H9 (cell line): ENCODE measurements around the gene CHRND. TPM values are rescaled to one million over a fixed set of nuclear protein-coding genes. Genes with fewer than 3 reads are reported as not detected.

Experiments
- DNase-seq: peaks from one replicate; pipeline ENCODE4 v3.0.0-alpha.2; 2017
- H2AFZ ChIP-seq: one replicate; pipeline ENCODE4 v1.6.1; 2013; ENCODE audit warnings: mild to moderate bottlenecking, low read length, control low read depth, moderate library complexity
- H2AK5ac ChIP-seq: 2 replicates; pipeline ENCODE4 v1.6.1; 2013; ENCODE audit warnings: low read length, control low read depth, mixed read lengths; ENCODE audit not compliant: insufficient read length
- H2BK120ac ChIP-seq: one replicate; pipeline ENCODE4 v1.6.1; 2013; ENCODE audit warnings: low read depth, mild to moderate bottlenecking, low read length, control low read depth, inconsistent platforms; ENCODE audit not compliant: poor library complexity, severe bottlenecking
- H2BK12ac ChIP-seq: 2 replicates; pipeline ENCODE4 v1.6.1; 2013; ENCODE audit warnings: low read length, control low read depth, mixed read lengths, low read depth; ENCODE audit not compliant: insufficient read length
- H2BK15ac ChIP-seq: 2 replicates; pipeline ENCODE4 v1.6.1; 2013; ENCODE audit warnings: low read depth, low read length, control low read depth
- H2BK20ac ChIP-seq: one replicate; pipeline ENCODE4 v1.6.1; 2013; ENCODE audit warnings: low read depth, mild to moderate bottlenecking, low read length, control low read depth, inconsistent platforms; ENCODE audit not compliant: poor library complexity, severe bottlenecking
- H2BK5ac ChIP-seq: 2 replicates; pipeline ENCODE4 v1.6.1; 2013; ENCODE audit warnings: low read length, control low read depth, mixed read lengths; ENCODE audit not compliant: insufficient read length
- H3K14ac ChIP-seq: 2 replicates; pipeline ENCODE4 v1.6.1; 2013; ENCODE audit warnings: low read length, control low read depth; ENCODE audit not compliant: insufficient read depth
- H3K18ac ChIP-seq: 2 replicates; pipeline ENCODE4 v1.6.1; 2013; ENCODE audit warnings: low read depth, mild to moderate bottlenecking, mixed read lengths, low read length, control low read depth; ENCODE audit not compliant: insufficient read length
- H3K23ac ChIP-seq: 2 replicates; pipeline ENCODE4 v1.6.1; 2013; ENCODE audit warnings: low read length, control low read depth, mixed read lengths, low read depth; ENCODE audit not compliant: insufficient read length
- H3K23me2 ChIP-seq: 2 replicates; pipeline ENCODE4 v1.6.1; 2013; ENCODE audit warnings: low read depth, mild to moderate bottlenecking, mixed read lengths, low read length, control low read depth; ENCODE audit not compliant: insufficient read length, poor library complexity, severe bottlenecking
- H3K27ac ChIP-seq: 2 replicates; pipeline ENCODE4 v1.5.1; 2013; ENCODE audit warnings: low read length, control low read depth, mixed read lengths, low read depth; ENCODE audit not compliant: insufficient read length
- H3K27me3 ChIP-seq: 2 replicates; pipeline ENCODE4 v1.6.1; 2013; ENCODE audit warnings: low read length, control low read depth, inconsistent platforms; ENCODE audit not compliant: insufficient read depth
- H3K4ac ChIP-seq: 2 replicates; pipeline ENCODE4 v1.6.1; 2013; ENCODE audit warnings: low read depth, mild to moderate bottlenecking, control low read depth, inconsistent platforms, low read length, moderate library complexity
- H3K4me1 ChIP-seq: 2 replicates; pipeline ENCODE4 v1.6.1; 2013; ENCODE audit warnings: low read length, control low read depth, inconsistent platforms; ENCODE audit not compliant: insufficient read depth
- H3K4me2 ChIP-seq: 2 replicates; pipeline ENCODE4 v1.6.1; 2013; ENCODE audit warnings: low read length, control low read depth, mixed read lengths; ENCODE audit not compliant: insufficient read length, insufficient read depth
- H3K56ac ChIP-seq: 2 replicates; pipeline ENCODE4 v1.6.1; 2013; ENCODE audit warnings: low read depth, mild to moderate bottlenecking, mixed read lengths, low read length, control low read depth; ENCODE audit not compliant: insufficient read length
- H3K79me1 ChIP-seq: 2 replicates; pipeline ENCODE4 v1.6.1; 2013; ENCODE audit warnings: low read depth, mild to moderate bottlenecking, moderate library complexity, low read length, control low read depth, inconsistent platforms; ENCODE audit not compliant: insufficient read depth, poor library complexity, severe bottlenecking
- H3K79me2 ChIP-seq: 2 replicates; pipeline ENCODE4 v1.6.1; 2013; ENCODE audit warnings: low read length, control low read depth, inconsistent platforms; ENCODE audit not compliant: insufficient read depth
- H3K9ac ChIP-seq: 2 replicates; pipeline ENCODE4 v1.6.1; 2013; ENCODE audit warnings: low read length, control low read depth, mixed read lengths; ENCODE audit not compliant: insufficient read length; ENCODE audit errors: extremely low read depth
- H3K9me3 ChIP-seq: one replicate; pipeline ENCODE4 v1.6.1; 2013; ENCODE audit warnings: low read depth, low read length, inconsistent platforms; ENCODE audit not compliant: control insufficient read depth
- H3T11ph ChIP-seq: one replicate; pipeline ENCODE4 v1.6.1; 2013; ENCODE audit warnings: mild to moderate bottlenecking, low read length, control low read depth, inconsistent platforms
- H4K20me1 ChIP-seq: one replicate; pipeline ENCODE4 v1.6.1; 2013; ENCODE audit not compliant: control insufficient read depth, insufficient read length, insufficient read depth
- H4K5ac ChIP-seq: 2 replicates; pipeline ENCODE4 v1.6.1; 2013; ENCODE audit warnings: low read depth, mild to moderate bottlenecking, mixed read lengths, low read length, control low read depth; ENCODE audit not compliant: insufficient read length
- H4K8ac ChIP-seq: replicated peaks from 2 replicates; pipeline ENCODE4 v1.6.1; 2013; ENCODE audit warnings: low read length, control low read depth, mixed read lengths, low read depth; ENCODE audit not compliant: insufficient read length
- H4K91ac ChIP-seq: 2 replicates; pipeline ENCODE4 v1.6.1; 2013; ENCODE audit warnings: low read depth, mild to moderate bottlenecking, moderate library complexity, mixed read lengths, low read length, control low read depth; ENCODE audit not compliant: insufficient read length
- H3K27ac Mint-ChIP-seq, 3 experiments: 2 replicates in 2 of 3; 3 replicates in 1 of 3; pipeline ENCODE4 v1.8.0; 2020 to 2021; ENCODE audit warnings: mixed read lengths in 3 of 3, mild to moderate bottlenecking in 1 of 3, moderate library complexity in 1 of 3
- H3K27me3 Mint-ChIP-seq: 2 replicates; pipeline ENCODE4 v1.8.0; 2021; ENCODE audit warnings: low read depth, mild to moderate bottlenecking, moderate library complexity, mixed read lengths
- H3K36me3 Mint-ChIP-seq, 3 experiments: 2 replicates in 2 of 3; 3 replicates in 1 of 3; pipeline ENCODE4 v1.8.0; 2020 to 2021; ENCODE audit warnings: low read depth in 3 of 3, mixed read lengths in 3 of 3; ENCODE audit not compliant: insufficient read depth in 1 of 3
- H3K4me1 Mint-ChIP-seq, 2 experiments: 2 replicates each; pipeline ENCODE4 v1.8.0; 2020; ENCODE audit warnings: mixed read lengths in 2 of 2
- H3K4me3 Mint-ChIP-seq, 2 experiments: 2 replicates in 1 of 2; 3 replicates in 1 of 2; pipeline ENCODE4 v1.8.0; 2020 to 2021; ENCODE audit warnings: mild to moderate bottlenecking in 2 of 2, mixed read lengths in 2 of 2, moderate library complexity in 1 of 2
- H3K9me3 Mint-ChIP-seq, 2 experiments: 2 replicates in 1 of 2; 3 replicates in 1 of 2; pipeline ENCODE4 v1.8.0; 2020; ENCODE audit warnings: mild to moderate bottlenecking in 2 of 2, mixed read lengths in 2 of 2, moderate library complexity in 1 of 2
- CTCF ChIP-seq: fragments of 200-600 bp; sonication (generic); conservative IDR thresholded peaks from 3 replicates; pipeline ENCODE4 v1.8.0; 2021; ENCODE audit warnings: antibody characterized with exemption, mild to moderate bottlenecking
- WGBS: extraction: QIAGEN DNeasy Blood & Tissue Kit; methylation state at CpG from one replicate; pipeline ENCODE4 v1.1.7; 2013; ENCODE audit warnings: missing lambda C conversion rate, low lambda C conversion rate, mixed read lengths; ENCODE audit not compliant: insufficient read length; ENCODE audit errors: extremely low coverage; 5-methylcytosine and 5-hydroxymethylcytosine counted together
- total RNA-seq: library from RNA; stranded (reverse); gene quantifications from 2 replicates; pipeline ENCODE4 v1.2.1, GENCODE V29; 2021

Gene CHRND
- total RNA-seq, 1 experiment from 2014 or later, result not detected

GRCh38 chr2:232568161-232568560 lies 42.2 kb downstream of the CHRND start:
- no peaks in the 10 kb centered on the region for H3K79me2 ChIP-seq
- no peak overlapping the region for H3K18ac ChIP-seq
- H3K23me2 ChIP-seq, result no peaks in the 10 kb centered on the region
- H3K27ac ChIP-seq, result no peak overlapping the region
- Mint-ChIP-seq H3K27me3 (no peaks in the 10 kb centered on the region), H3K36me3 (peaks cover 42 to 90% (median 74%) of the 10 kb centered on the region in 3 experiments; a peak in 6 of 7 replicates), H3K9me3 (no peaks in the 10 kb centered on the region), H3K4me1 (peaks cover 7 to 9% of the 10 kb centered on the region in 2 experiments; a peak in 3 of 4 replicates), H3K4me3 (no peak overlapping the region), H3K27ac (no peak overlapping the region)
- no CpG with 5 or more reads among the region's 5 CpGs for WGBS
- H3K9me3 ChIP-seq, result no peaks in the 10 kb centered on the region
- H2BK12ac ChIP-seq, result no peak overlapping the region
- no peaks in the 10 kb centered on the region for H4K20me1 ChIP-seq
- H4K8ac ChIP-seq, result no peak overlapping the region
- H4K5ac ChIP-seq, result no peak overlapping the region
- no peak overlapping the region for H3K4ac ChIP-seq
- no peak overlapping the region for H2BK15ac ChIP-seq
- no peak overlapping the region for H2AFZ ChIP-seq
- no peak overlapping the region for H2BK5ac ChIP-seq
- H4K91ac ChIP-seq, result no peak overlapping the region
- no peak for DNase-seq
- no peaks in the 10 kb centered on the region for H3K27me3 ChIP-seq
- H3K23ac ChIP-seq, result no peak overlapping the region
- no peak overlapping the region for H2AK5ac ChIP-seq
- no peak overlapping the region for H2BK20ac ChIP-seq
- no peak overlapping the region for H3K14ac ChIP-seq
- no peak overlapping the region for H2BK120ac ChIP-seq
- no peak overlapping the region for H3T11ph ChIP-seq
- H3K56ac ChIP-seq, result no peak overlapping the region
- no peak overlapping the region for H3K9ac ChIP-seq
- no peaks in the 10 kb centered on the region for H3K4me1 ChIP-seq
- TF ChIP-seq CTCF, result no peak
- H3K79me1 ChIP-seq, result no peaks in the 10 kb centered on the region
- H3K4me2 ChIP-seq, result no peak overlapping the region
